Lung (tissue), 12 donors: ENCODE measurements around the gene TGFBRAP1. TPM values are rescaled to one million over a fixed set of nuclear protein-coding genes. Genes with fewer than 3 reads are reported as not detected.

Experiments used
- ATAC-seq: fragments of 200-7000 bp; cut with Tn5 transposase; one replicate; pipeline ENCODE4 v1.9.1; 2020; ENCODE audit warnings: moderate number of reproducible peaks; ENCODE audit not compliant: insufficient read depth, low FRiP score
- DNase-seq, 3 donors: peaks; one replicate each; pipeline ENCODE4 v3.0.0-alpha.2; 2013 to 2017
- H3K27ac ChIP-seq, 2 donors: one replicate each; pipeline ENCODE4 v1.5.1; 2013; ENCODE audit warnings: mild to moderate bottlenecking in 2 of 2, moderate library complexity in 2 of 2, control low read depth in 1 of 2, inconsistent platforms in 1 of 2, low read depth in 1 of 2, low read length in 1 of 2
- H3K27me3 ChIP-seq, 3 donors: one replicate each; pipeline ENCODE4 v1.5.1; 2013; ENCODE audit warnings: low read length in 2 of 3; ENCODE audit not compliant: control insufficient read depth in 3 of 3, insufficient read depth in 3 of 3
- H3K36me3 ChIP-seq, 4 donors: one replicate each; pipeline ENCODE4 v1.5.1; 2013; ENCODE audit warnings: low read length in 4 of 4, mild to moderate bottlenecking in 1 of 4, moderate library complexity in 1 of 4; ENCODE audit not compliant: control insufficient read depth in 4 of 4, insufficient read depth in 4 of 4
- H3K4me1 ChIP-seq, 5 donors: one replicate each; pipeline ENCODE4 v1.5.1; 2013; ENCODE audit warnings: low read length in 5 of 5, mild to moderate bottlenecking in 2 of 5, moderate library complexity in 1 of 5; ENCODE audit not compliant: control insufficient read depth in 5 of 5, insufficient read depth in 5 of 5
- H3K4me3 ChIP-seq: one replicate; pipeline ENCODE4 v1.5.1; 2013; ENCODE audit warnings: mild to moderate bottlenecking, control low read depth, moderate library complexity
- H3K9ac ChIP-seq, 2 donors: one replicate each; pipeline ENCODE4 v1.5.1; 2013; ENCODE audit warnings: low read length in 2 of 2, control low read depth in 1 of 2; ENCODE audit not compliant: insufficient read depth in 1 of 2
- H3K9me3 ChIP-seq, 4 donors: one replicate each; pipeline ENCODE4 v1.5.1; 2013; ENCODE audit warnings: low read length in 3 of 4, mild to moderate bottlenecking in 1 of 4, moderate library complexity in 1 of 4; ENCODE audit not compliant: control insufficient read depth in 4 of 4, insufficient read depth in 3 of 4
- WGBS, 2 donors: extraction: QIAGEN DNeasy Blood & Tissue Kit; methylation state at CpG; one replicate each; pipeline ENCODE4 v1.1.7; 2013; 5-methylcytosine and 5-hydroxymethylcytosine counted together
- polyA plus RNA-seq, 2 donors: library from polyadenylated mRNA; stranded (reverse); fragments of 200-250 nt; gene quantifications; one replicate each; pipeline ENCODE4 v1.2.1, GENCODE V29; 2013
- total RNA-seq, 2 donors: library from RNA; depleted of rRNA in 1 of 2; stranded (reverse); fragments of >200 nt in 1 of 2; gene quantifications; one replicate each; pipeline ENCODE4 v1.2.1, GENCODE V29; 2014 to 2021
- TF ChIP-seq, protein P1 (sequence below): IDR thresholded peaks from 2 replicates; pipeline ENCODE4 v1.5.1; 2012; ENCODE audit warnings: mild to moderate bottlenecking; ENCODE audit errors: control extremely low read depth, extremely low read depth
- donor health status: control.
- donor health status: control.
- donor health status: Bipolar disorder and iron deficiency.
- donor health status: healthy.
- donor health status: DM: yes; HTN: yes; CAD: no.

Gene TGFBRAP1
- total and polyA plus RNA-seq, 4 donors = 4.0 to 19.7 (median 12.0) TPM

GRCh38 chr2:105272176-105272575, 57.4 kb downstream of the TGFBRAP1 start:
- DNase-seq (no peak), ATAC-seq (no peak)
- Histone ChIP-seq H3K9me3 (peaks cover 0 to 2% (median 0%) of the 10 kb centered on the region in 4 donors), H3K27ac (no peak overlapping the region), H3K9ac (no peak overlapping the region), H3K4me3 (no peak overlapping the region), H3K27me3 (no peaks in the 10 kb centered on the region), H3K36me3 (peaks cover 13 to 63% (median 27%) of the 10 kb centered on the region in 4 donors), H3K4me1 (peaks cover 0 to 2% (median 0%) of the 10 kb centered on the region in 5 donors)
- WGBS, 2 donors = 89% methylated on average over 9 of the region's 9 CpGs
- TF ChIP-seq, protein P1, sequence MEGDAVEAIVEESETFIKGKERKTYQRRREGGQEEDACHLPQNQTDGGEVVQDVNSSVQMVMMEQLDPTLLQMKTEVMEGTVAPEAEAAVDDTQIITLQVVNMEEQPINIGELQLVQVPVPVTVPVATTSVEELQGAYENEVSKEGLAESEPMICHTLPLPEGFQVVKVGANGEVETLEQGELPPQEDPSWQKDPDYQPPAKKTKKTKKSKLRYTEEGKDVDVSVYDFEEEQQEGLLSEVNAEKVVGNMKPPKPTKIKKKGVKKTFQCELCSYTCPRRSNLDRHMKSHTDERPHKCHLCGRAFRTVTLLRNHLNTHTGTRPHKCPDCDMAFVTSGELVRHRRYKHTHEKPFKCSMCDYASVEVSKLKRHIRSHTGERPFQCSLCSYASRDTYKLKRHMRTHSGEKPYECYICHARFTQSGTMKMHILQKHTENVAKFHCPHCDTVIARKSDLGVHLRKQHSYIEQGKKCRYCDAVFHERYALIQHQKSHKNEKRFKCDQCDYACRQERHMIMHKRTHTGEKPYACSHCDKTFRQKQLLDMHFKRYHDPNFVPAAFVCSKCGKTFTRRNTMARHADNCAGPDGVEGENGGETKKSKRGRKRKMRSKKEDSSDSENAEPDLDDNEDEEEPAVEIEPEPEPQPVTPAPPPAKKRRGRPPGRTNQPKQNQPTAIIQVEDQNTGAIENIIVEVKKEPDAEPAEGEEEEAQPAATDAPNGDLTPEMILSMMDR = no peak

- WGBS, 2 donors = 95 to 96% methylated on average over 14 of the region's 14 CpGs
- Histone ChIP-seq H3K9me3 (peaks cover 0 to 2% (median 0%) of the 10 kb centered on the region in 4 donors), H3K4me1 (peaks cover 0 to 2% (median 0%) of the 10 kb centered on the region in 5 donors), H3K9ac (no peak overlapping the region), H3K27me3 (no peaks in the 10 kb centered on the region), H3K27ac (no peak overlapping the region), H3K36me3 (peaks cover 16 to 66% (median 28%) of the 10 kb centered on the region in 4 donors), H3K4me3 (no peak overlapping the region)
- DNase-seq (no peak), ATAC-seq (no peak)
- TF ChIP-seq, protein P1 = no peak
These were observed 58.0 kb downstream of the TGFBRAP1 start for GRCh38 chr2:105271393-105272045.

DNA sequence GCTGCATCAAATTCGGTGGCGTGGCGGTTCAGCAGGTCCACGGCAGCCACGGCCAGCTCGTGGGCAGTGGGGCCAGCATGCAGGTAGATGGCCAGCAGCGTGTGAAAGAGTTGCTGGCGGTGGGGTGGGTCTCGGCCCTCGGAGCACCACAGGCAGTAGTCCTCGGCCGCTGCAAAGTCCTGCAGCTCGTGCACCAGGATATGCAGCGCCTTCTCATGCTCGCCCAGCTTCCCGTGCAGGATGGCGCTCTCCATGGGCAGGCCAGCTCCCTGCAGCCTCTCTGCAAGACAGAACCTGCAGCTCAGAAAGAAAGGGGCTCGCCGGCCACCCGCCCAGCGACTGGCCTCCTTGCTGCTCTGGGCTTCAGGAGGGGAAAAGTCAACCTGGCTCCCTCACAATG, 60.1 kb downstream of the TGFBRAP1 start:
- H3K27ac ChIP-seq = no peak overlapping the region
- 95 to 96% methylated on average over 21 of the region's 21 CpGs for WGBS, 2 donors
- no peaks in the 10 kb centered on the region for H3K9me3 ChIP-seq
- no peak for ATAC-seq
- H3K4me3 ChIP-seq = no peak overlapping the region
- no peak overlapping the region for H3K9ac ChIP-seq
- DNase-seq = no peak
- TF ChIP-seq, protein P1 = no peak
- H3K27me3 ChIP-seq = no peaks in the 10 kb centered on the region
- peaks cover 16 to 61% (median 25%) of the 10 kb centered on the region in 4 donors for H3K36me3 ChIP-seq
- H3K4me1 ChIP-seq = peaks cover 0 to under 1% (median 0%) of the 10 kb centered on the region in 5 donors

- DNase-seq (peak; percentile 26 to 85 (median 85)), ATAC-seq (no peak)
- Histone ChIP-seq H3K4me3 (no peak overlapping the region), H3K36me3 (peaks cover 3 to 21% (median 10%) of the 10 kb centered on the region in 4 donors), H3K27ac (no peak overlapping the region), H3K9ac (no peak overlapping the region), H3K4me1 (peaks cover 0 to 4% (median 0%) of the 10 kb centered on the region in 5 donors), H3K9me3 (no peaks in the 10 kb centered on the region), H3K27me3 (peaks cover 0 to 22% (median 9%) of the 10 kb centered on the region in 3 donors)
- WGBS, 2 donors = 81 to 88% methylated on average over 10 of the region's 10 CpGs
- TF ChIP-seq, protein P1 = no peak
These were observed 66.9 kb downstream of the TGFBRAP1 start for GRCh38 chr2:105262651-105263091.
